A673 (cell line): ENCODE results near the gene GABRR1.

ENCODE experiments used
- EZH2 ChIP-seq: fragments of 200-600 bp; sonication (generic); IDR thresholded peaks from 2 replicates; pipeline ENCODE4 v1.6.1; 2017; ENCODE audit warnings: borderline replicate concordance, low read depth, mild to moderate bottlenecking, mixed read lengths, antibody characterized with exemption, low read length; ENCODE audit not compliant: poor library complexity, severe bottlenecking
- TF ChIP-seq, protein P1 (sequence below): fragments of 300-800, 200-600 bp; sonication (generic); conservative IDR thresholded peaks from 2 replicates; pipeline ENCODE4 v1.5.1; 2017; ENCODE audit warnings: low read depth, mild to moderate bottlenecking, antibody characterized with exemption, low read length, moderate library complexity, mixed read lengths

DNA sequence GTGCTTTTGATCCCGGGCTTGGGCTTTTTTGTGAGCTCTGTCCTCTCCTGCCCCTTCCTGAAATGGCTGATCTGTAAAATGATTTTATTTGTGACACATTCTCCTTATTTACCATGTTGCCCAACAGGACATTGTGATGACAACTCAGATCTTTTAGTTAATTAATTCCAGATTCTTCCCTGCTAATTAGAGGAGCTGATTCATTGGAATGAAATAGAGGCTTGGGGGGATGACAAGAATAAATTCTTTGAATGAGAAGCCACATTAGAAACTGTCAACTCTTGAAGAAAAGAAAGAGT, 26.1 kb upstream of the GABRR1 start:
- TF ChIP-seq, protein P1, sequence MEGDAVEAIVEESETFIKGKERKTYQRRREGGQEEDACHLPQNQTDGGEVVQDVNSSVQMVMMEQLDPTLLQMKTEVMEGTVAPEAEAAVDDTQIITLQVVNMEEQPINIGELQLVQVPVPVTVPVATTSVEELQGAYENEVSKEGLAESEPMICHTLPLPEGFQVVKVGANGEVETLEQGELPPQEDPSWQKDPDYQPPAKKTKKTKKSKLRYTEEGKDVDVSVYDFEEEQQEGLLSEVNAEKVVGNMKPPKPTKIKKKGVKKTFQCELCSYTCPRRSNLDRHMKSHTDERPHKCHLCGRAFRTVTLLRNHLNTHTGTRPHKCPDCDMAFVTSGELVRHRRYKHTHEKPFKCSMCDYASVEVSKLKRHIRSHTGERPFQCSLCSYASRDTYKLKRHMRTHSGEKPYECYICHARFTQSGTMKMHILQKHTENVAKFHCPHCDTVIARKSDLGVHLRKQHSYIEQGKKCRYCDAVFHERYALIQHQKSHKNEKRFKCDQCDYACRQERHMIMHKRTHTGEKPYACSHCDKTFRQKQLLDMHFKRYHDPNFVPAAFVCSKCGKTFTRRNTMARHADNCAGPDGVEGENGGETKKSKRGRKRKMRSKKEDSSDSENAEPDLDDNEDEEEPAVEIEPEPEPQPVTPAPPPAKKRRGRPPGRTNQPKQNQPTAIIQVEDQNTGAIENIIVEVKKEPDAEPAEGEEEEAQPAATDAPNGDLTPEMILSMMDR: no peak
- no peak for TF ChIP-seq EZH2
